Lower leg skin (tissue), 4 donors: ENCODE data around the gene PCDH15. TPM values are rescaled to one million over a fixed set of nuclear protein-coding genes. Genes with fewer than 3 reads are reported as not detected.

ENCODE experiments used
- DNase-seq, 2 donors: peaks; one replicate each; pipeline ENCODE4 v3.0.0-alpha.2; 2019; ENCODE audit warnings: low spot score in 2 of 2
- H3K4me3 ChIP-seq: fragments of 200-600 bp; sonication (generic); 2 replicates; pipeline ENCODE4 v1.5.1; 2017; ENCODE audit warnings: mild to moderate bottlenecking, low read depth; ENCODE audit not compliant: poor library complexity, severe bottlenecking
- POLR2A ChIP-seq, 2 donors: fragments of 450-650 bp; IDR thresholded peaks; one replicate each; pipeline ENCODE4 v1.6.1; 2016 to 2017; ENCODE audit warnings: antibody characterized with exemption in 2 of 2, mild to moderate bottlenecking in 1 of 2, moderate library complexity in 1 of 2
- WGBS, 2 donors: methylation state at CpG; one replicate each; pipeline ENCODE4 v1.1.5; 2018; 5-methylcytosine and 5-hydroxymethylcytosine counted together
- intact Hi-C: fragments of 100-400 bp; cut with DNase I; formaldehyde crosslinking; loops from one replicate; pipeline ENCODE4 v1.15.0; 2023; ENCODE audit warnings: low total_unique reads
- total RNA-seq, 4 donors: library from RNA; depleted of rRNA; stranded (reverse); fragments of >200 nt; gene quantifications; one replicate each; pipeline ENCODE4 v1.1.0, GENCODE V29; 2016
- TF ChIP-seq, protein P1 (sequence below), 3 donors: fragments of 450-650 bp; IDR thresholded peaks; one replicate each; pipeline ENCODE4 v1.5.1; 2016; ENCODE audit warnings: antibody characterized with exemption in 3 of 3, mild to moderate bottlenecking in 3 of 3, moderate library complexity in 2 of 3

PCDH15 gene
- total RNA-seq, 4 donors from 2014 or later, result not detected

- intact Hi-C loops, result no loop called here
- 73 to 75% methylated on average over 2 of the region's 2 CpGs for WGBS, 2 donors
- DNase-seq, result no peak
Observed at GRCh38 chr10:54259104-54259503, 541.9 kb downstream of the PCDH15 start.

DNA sequence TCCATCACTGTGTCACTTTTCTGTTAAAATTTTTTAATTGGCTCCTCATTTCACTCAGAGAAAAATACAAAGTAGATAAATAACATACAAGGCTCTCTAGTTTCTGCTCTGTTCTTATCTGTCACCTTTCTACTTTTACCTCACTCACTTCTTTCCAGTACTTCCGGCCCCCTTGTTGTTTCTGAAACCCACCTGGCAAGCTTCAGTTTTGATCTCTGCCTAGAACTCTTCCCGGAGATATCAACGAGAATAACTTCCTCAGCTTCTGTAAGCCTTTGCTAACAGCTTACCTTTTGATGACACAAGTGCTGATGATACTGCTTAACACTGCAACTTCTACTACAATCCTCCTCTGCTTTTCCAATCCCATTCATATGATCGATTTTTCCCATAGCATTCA, 566.2 kb downstream of the PCDH15 start:
- DNase-seq, result no peak
- WGBS, 2 donors, result 70 to 77% methylated on average over 4 of the region's 4 CpGs
- intact Hi-C loops, result no loop called here
- H3K4me3 ChIP-seq, result no peak overlapping the region
- TF ChIP-seq POLR2A (IDR thresholded peaks at IDR 0.05), result no peak
- TF ChIP-seq, protein P1, sequence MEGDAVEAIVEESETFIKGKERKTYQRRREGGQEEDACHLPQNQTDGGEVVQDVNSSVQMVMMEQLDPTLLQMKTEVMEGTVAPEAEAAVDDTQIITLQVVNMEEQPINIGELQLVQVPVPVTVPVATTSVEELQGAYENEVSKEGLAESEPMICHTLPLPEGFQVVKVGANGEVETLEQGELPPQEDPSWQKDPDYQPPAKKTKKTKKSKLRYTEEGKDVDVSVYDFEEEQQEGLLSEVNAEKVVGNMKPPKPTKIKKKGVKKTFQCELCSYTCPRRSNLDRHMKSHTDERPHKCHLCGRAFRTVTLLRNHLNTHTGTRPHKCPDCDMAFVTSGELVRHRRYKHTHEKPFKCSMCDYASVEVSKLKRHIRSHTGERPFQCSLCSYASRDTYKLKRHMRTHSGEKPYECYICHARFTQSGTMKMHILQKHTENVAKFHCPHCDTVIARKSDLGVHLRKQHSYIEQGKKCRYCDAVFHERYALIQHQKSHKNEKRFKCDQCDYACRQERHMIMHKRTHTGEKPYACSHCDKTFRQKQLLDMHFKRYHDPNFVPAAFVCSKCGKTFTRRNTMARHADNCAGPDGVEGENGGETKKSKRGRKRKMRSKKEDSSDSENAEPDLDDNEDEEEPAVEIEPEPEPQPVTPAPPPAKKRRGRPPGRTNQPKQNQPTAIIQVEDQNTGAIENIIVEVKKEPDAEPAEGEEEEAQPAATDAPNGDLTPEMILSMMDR (IDR thresholded peaks at IDR 0.05), result no peak

More at GRCh38 chr10:54259104-54259503, 541.9 kb downstream of the PCDH15 start:
- TF ChIP-seq, protein P1 (IDR thresholded peaks at IDR 0.05), result no peak
- no peak for TF ChIP-seq POLR2A (IDR thresholded peaks at IDR 0.05)
- H3K4me3 ChIP-seq, result no peak overlapping the region

GRCh38 chr10:54203401-54203800, 597.6 kb downstream of the PCDH15 start:
- TF ChIP-seq, protein P1 (IDR thresholded peaks at IDR 0.05), result no peak
- no peak for TF ChIP-seq POLR2A (IDR thresholded peaks at IDR 0.05)
- H3K4me3 ChIP-seq, result no peak overlapping the region
- no peak for DNase-seq
- intact Hi-C loops, result no loop called here
- 93% methylated on average over 2 of the region's 2 CpGs for WGBS, 2 donors

DNA sequence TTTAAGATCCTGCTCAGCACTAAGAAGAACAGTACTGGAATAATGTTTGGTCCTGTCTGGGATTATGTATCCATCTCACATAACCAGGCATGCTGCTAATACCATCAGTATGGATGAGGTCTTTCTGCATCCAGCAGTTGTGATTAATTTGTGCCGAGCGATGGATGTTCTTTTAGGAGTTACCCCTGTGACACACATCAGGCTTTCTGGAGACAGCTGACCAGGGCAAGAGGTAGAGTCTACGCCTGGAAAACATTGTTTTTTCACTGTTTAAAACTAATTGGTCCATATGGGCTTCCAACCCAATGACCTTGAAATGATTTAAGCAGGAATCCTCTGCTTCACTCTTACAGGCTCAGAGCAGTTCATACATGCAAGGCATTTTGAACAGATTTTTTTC, 603.0 kb downstream of the PCDH15 start:
- TF ChIP-seq POLR2A (IDR thresholded peaks at IDR 0.05), result no peak
- TF ChIP-seq, protein P1 (IDR thresholded peaks at IDR 0.05), result no peak
- WGBS, 2 donors, result 45 to 65% methylated on average over 3 of the region's 3 CpGs
- H3K4me3 ChIP-seq, result no peak overlapping the region
- no peak for DNase-seq
- intact Hi-C loops, result no loop called here

- H3K4me3 ChIP-seq, result no peak overlapping the region
- DNase-seq, result no peak
- TF ChIP-seq, protein P1 (IDR thresholded peaks at IDR 0.05), result no peak
- no peak for TF ChIP-seq POLR2A (IDR thresholded peaks at IDR 0.05)
- intact Hi-C loops, result no loop called here
Observed at GRCh38 chr10:54194806-54195205, 606.2 kb downstream of the PCDH15 start.

- intact Hi-C loops, result no loop called here
- TF ChIP-seq POLR2A (IDR thresholded peaks at IDR 0.05), result no peak
- no peak overlapping the region for H3K4me3 ChIP-seq
- no peak for DNase-seq
Observed at GRCh38 chr10:54159924-54160323, 641.1 kb downstream of the PCDH15 start.
